ENCODE measurements around the gene TVP23C. TPM values are rescaled to one million over a fixed set of nuclear protein-coding genes. Genes with fewer than 3 reads are reported as not detected.

The TVP23C gene
- total and polyA plus RNA-seq, 9 of the 15 experiments (the other 6 are each of a cell fraction or from before 2014, with no cell fraction given): 5.7 to 16.8 (median 8.2) TPM

DNA sequence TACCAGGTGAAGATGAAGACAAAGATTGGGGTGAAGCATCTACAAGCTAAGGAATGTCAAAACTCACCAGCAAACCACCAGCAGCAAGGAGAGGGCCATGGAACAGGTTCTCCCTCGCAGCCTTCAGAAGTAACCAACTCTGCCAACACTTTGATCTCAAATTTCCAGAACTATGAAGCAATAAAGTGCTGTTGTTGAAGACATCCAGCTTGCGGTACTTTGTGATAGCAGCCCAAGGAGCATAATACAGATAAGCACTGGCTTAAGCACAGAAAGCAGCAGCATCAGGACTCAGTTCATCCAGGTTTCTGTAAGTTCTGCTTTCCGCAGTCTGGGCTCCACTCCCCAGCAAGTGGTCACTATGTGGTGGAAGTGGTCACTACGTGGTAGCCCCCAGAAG is 79.9 kb downstream of the TVP23C start:
- in situ Hi-C loops (cut with MboI) (no loop called here), intact Hi-C loops (cut with micrococcal nuclease) (no loop called here)
- TF ChIP-seq, protein P1, sequence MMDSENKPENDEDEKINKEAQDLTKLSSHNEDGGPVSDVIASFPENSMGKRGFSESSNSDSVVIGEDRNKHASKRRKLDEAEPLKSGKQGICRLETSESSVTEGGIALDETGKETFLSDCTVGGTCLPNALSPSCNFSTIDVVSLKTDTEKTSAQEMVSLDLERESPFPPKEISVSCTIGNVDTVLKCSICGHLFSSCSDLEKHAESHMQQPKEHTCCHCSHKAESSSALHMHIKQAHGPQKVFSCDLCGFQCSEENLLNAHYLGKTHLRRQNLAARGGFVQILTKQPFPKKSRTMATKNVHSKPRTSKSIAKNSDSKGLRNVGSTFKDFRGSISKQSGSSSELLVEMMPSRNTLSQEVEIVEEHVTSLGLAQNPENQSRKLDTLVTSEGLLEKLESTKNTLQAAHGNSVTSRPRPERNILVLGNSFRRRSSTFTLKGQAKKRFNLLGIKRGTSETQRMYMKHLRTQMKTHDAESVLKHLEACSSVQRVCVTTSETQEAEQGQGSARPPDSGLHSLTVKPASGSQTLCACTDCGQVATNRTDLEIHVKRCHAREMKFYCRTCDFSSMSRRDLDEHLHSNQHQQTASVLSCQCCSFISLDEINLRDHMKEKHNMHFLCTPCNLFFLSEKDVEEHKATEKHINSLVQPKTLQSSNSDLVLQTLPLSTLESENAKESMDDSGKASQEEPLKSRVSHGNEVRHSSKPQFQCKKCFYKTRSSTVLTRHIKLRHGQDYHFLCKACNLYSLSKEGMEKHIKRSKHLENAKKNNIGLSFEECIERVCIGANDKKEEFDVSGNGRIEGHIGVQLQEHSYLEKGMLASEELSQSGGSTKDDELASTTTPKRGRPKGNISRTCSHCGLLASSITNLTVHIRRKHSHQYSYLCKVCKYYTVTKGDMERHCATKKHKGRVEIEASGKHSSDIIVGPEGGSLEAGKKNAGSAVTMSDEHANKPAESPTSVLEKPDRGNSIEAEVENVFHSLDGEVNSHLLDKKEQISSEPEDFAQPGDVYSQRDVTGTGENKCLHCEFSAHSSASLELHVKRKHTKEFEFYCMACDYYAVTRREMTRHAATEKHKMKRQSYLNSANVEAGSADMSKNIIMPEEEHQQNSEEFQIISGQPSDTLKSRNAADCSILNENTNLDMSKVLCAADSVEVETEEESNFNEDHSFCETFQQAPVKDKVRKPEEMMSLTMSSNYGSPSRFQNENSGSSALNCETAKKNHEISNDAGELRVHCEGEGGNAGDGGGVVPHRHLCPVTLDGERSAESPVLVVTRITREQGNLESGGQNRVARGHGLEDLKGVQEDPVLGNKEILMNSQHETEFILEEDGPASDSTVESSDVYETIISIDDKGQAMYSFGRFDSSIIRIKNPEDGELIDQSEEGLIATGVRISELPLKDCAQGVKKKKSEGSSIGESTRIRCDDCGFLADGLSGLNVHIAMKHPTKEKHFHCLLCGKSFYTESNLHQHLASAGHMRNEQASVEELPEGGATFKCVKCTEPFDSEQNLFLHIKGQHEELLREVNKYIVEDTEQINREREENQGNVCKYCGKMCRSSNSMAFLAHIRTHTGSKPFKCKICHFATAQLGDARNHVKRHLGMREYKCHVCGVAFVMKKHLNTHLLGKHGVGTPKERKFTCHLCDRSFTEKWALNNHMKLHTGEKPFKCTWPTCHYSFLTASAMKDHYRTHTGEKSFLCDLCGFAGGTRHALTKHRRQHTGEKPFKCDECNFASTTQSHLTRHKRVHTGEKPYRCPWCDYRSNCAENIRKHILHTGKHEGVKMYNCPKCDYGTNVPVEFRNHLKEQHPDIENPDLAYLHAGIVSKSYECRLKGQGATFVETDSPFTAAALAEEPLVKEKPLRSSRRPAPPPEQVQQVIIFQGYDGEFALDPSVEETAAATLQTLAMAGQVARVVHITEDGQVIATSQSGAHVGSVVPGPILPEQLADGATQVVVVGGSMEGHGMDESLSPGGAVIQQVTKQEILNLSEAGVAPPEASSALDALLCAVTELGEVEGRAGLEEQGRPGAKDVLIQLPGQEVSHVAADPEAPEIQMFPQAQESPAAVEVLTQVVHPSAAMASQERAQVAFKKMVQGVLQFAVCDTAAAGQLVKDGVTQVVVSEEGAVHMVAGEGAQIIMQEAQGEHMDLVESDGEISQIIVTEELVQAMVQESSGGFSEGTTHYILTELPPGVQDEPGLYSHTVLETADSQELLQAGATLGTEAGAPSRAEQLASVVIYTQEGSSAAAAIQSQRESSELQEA (IDR thresholded peaks at IDR 0.05; ENCODE audit: low read depth): 0 out of 2 replicates have a peak, but pooled peaks have one; percentile 26
- TF ChIP-seq CEBPB (tag; IDR thresholded peaks at IDR 0.05) (peak; percentile 13; the same call in 1 of the 2 replicates), ZNF217 (CRISPR knock-in tag; IDR thresholded peaks at IDR 0.05) (no peak), NCOA4 (IDR thresholded peaks at IDR 0.05; ENCODE audit: partially characterized antibody) (no peak)
- H3K79me2 ChIP-seq (ENCODE audit: control insufficient read depth, insufficient read depth, low read length): no peaks in the 10 kb centered on the region
- ChIA-PET POLR2A (no interaction called here), CTCF (ENCODE audit: low intra/inter-chr PET ratio) (no interaction called here)
- no peaks in the 10 kb centered on the region for H3K27me3 ChIP-seq (ENCODE audit: control insufficient read depth in 2 of 2, insufficient read depth in 2 of 2, low read length in 2 of 2)
- H4K20me1 ChIP-seq (replicated peaks; ENCODE audit: control insufficient read depth, insufficient read depth, low read length): no peaks in the 10 kb centered on the region
- no peak overlapping the region for H2AFZ ChIP-seq (ENCODE audit: low read depth, low read length)
- no peaks in the 10 kb centered on the region for H3K4me1 ChIP-seq (replicated peaks in 1 of 2; ENCODE audit: control insufficient read depth in 2 of 2, insufficient read depth in 2 of 2, low read length in 2 of 2)
- H3K36me3 ChIP-seq (ENCODE audit: control insufficient read depth, insufficient read depth, low read length): peaks cover 2% of the 10 kb centered on the region; the same call in 1 of the 3 replicates
- no peak for FAIRE-seq
- no peak for ATAC-seq
- H3K27ac ChIP-seq (ENCODE audit: extremely low read depth, low read depth, low read length): no peak overlapping the region
- no peak for DNase-seq (ENCODE audit: extremely low read depth in 1 of 4, low spot score in 3 of 4)
- no peak overlapping the region for H3K4me2 ChIP-seq (ENCODE audit: insufficient read depth, low read length)
- no TSS peak for BruUV-seq (replicated peaks)
- WGBS (ENCODE audit: insufficient coverage, low coverage, missing lambda C conversion rate): 17% methylated on average over 3 of the region's 4 CpGs
- no peak overlapping the region for H3K9ac ChIP-seq (ENCODE audit: insufficient read depth in 1 of 2, low read depth in 2 of 2, low read length in 2 of 2)
- H3K9me1 ChIP-seq (ENCODE audit: control insufficient read depth, insufficient read depth, low read length): no peaks in the 10 kb centered on the region
- H3K4me3 ChIP-seq: no peak overlapping the region
- no peaks in the 10 kb centered on the region for H3K9me3 ChIP-seq (replicated peaks; ENCODE audit: control insufficient read depth, insufficient read depth, low read depth, low read length)

Data from K562 (cell line).